Progenitor cell of endocrine pancreas (in vitro differentiated cells): ENCODE measurements around the gene ZNF649. TPM values are rescaled to one million over a fixed set of nuclear protein-coding genes. Genes with fewer than 3 reads are reported as not detected.
"Not testable (repeated sequence)": the region's sequence is repeated elsewhere in the genome, so short reads cannot be mapped to it uniquely, and the experiment has no call there.

Source experiments
- DNase-seq: peaks from one replicate; pipeline ENCODE4 v3.0.0; 2021; ENCODE audit warnings: low spot score; ENCODE audit not compliant: unreplicated experiment
- H3K27ac Mint-ChIP-seq: 2 replicates; pipeline ENCODE4 v1.8.0; 2021; ENCODE audit warnings: mild to moderate bottlenecking, moderate library complexity, mixed read lengths
- H3K27me3 Mint-ChIP-seq: 2 replicates; pipeline ENCODE4 v1.8.0; 2021; ENCODE audit warnings: mixed read lengths
- H3K36me3 Mint-ChIP-seq: 2 replicates; pipeline ENCODE4 v1.8.0; 2022; ENCODE audit warnings: mixed read lengths; ENCODE audit not compliant: insufficient read depth
- H3K4me1 Mint-ChIP-seq: 2 replicates; pipeline ENCODE4 v1.8.0; 2021; ENCODE audit warnings: low read depth, mixed read lengths
- H3K4me3 Mint-ChIP-seq: 2 replicates; pipeline ENCODE4 v1.8.0; 2021; ENCODE audit warnings: low read depth, mild to moderate bottlenecking, moderate library complexity, mixed read lengths
- H3K9me3 Mint-ChIP-seq: 2 replicates; pipeline ENCODE4 v1.8.0; 2021; ENCODE audit warnings: low read depth, mixed read lengths
- total RNA-seq: library from RNA; stranded (reverse); gene quantifications from 2 replicates; pipeline ENCODE4 v1.2.1, GENCODE V29; 2021
- TF ChIP-seq, protein P1 (sequence below): fragments of 200-600 bp; sonication (generic); IDR thresholded peaks from one replicate; pipeline ENCODE4 v1.5.0; 2021; ENCODE audit warnings: antibody characterized with exemption, mild to moderate bottlenecking; ENCODE audit not compliant: unreplicated experiment

The ZNF649 gene
- total RNA-seq, 1 donor from 2014 or later = 42.4 TPM

DNA sequence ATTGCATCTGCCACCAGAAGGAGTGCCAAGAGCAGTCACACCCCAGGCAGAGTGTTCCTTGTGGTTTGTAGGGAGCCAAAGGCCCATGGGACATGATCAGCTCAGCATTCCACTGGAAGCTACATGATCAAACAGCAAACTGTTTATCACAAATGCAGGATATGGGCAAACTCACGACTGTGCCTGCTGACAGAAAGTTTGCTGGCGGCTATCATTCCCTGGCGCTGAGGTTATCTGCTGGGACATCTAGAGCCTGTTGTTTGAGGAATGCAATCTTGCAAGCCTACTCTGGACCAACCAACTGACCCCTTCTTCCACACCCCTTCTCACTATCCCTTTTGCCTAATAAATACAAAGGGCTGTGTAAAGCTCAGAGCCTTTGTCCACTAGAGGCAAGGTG, 14.8 kb upstream of the ZNF649 start:
- no peak for DNase-seq
- TF ChIP-seq, protein P1, sequence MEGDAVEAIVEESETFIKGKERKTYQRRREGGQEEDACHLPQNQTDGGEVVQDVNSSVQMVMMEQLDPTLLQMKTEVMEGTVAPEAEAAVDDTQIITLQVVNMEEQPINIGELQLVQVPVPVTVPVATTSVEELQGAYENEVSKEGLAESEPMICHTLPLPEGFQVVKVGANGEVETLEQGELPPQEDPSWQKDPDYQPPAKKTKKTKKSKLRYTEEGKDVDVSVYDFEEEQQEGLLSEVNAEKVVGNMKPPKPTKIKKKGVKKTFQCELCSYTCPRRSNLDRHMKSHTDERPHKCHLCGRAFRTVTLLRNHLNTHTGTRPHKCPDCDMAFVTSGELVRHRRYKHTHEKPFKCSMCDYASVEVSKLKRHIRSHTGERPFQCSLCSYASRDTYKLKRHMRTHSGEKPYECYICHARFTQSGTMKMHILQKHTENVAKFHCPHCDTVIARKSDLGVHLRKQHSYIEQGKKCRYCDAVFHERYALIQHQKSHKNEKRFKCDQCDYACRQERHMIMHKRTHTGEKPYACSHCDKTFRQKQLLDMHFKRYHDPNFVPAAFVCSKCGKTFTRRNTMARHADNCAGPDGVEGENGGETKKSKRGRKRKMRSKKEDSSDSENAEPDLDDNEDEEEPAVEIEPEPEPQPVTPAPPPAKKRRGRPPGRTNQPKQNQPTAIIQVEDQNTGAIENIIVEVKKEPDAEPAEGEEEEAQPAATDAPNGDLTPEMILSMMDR = no peak
- H3K27ac Mint-ChIP-seq = no peak overlapping the region
- peaks cover 12% of the 10 kb centered on the region for H3K36me3 Mint-ChIP-seq
- H3K9me3 Mint-ChIP-seq = peaks cover 56% of the 10 kb centered on the region
- H3K4me3 Mint-ChIP-seq = no peak overlapping the region
- no peaks in the 10 kb centered on the region for H3K4me1 Mint-ChIP-seq
- no peaks in the 10 kb centered on the region for H3K27me3 Mint-ChIP-seq

DNA sequence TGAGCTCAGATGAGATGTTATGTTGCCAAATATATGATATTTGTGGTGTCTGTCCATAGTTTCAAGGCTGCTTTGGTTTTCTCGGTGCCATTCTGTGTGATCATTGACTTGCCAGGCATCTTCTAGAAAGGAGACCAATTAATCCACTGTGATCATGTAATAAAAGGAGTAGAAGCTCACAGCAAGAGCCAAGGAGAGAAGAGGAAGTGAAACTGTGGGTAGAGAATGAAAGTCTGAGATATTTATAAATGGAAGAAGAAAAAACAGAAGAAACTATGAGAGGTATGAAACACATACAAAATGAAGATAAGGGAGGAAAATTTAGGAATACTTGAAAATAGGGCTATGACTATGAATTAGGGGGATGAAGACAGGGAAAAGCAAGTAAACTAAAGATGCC, 11.3 kb upstream of the ZNF649 start:
- no peaks in the 10 kb centered on the region for H3K4me1 Mint-ChIP-seq
- DNase-seq = no peak
- H3K27ac Mint-ChIP-seq = no peak overlapping the region
- no peak overlapping the region for H3K4me3 Mint-ChIP-seq
- no peaks in the 10 kb centered on the region for H3K27me3 Mint-ChIP-seq
- peaks cover 8% of the 10 kb centered on the region for H3K36me3 Mint-ChIP-seq
- TF ChIP-seq, protein P1 = no peak
- H3K9me3 Mint-ChIP-seq = peaks cover 55% of the 10 kb centered on the region

DNA sequence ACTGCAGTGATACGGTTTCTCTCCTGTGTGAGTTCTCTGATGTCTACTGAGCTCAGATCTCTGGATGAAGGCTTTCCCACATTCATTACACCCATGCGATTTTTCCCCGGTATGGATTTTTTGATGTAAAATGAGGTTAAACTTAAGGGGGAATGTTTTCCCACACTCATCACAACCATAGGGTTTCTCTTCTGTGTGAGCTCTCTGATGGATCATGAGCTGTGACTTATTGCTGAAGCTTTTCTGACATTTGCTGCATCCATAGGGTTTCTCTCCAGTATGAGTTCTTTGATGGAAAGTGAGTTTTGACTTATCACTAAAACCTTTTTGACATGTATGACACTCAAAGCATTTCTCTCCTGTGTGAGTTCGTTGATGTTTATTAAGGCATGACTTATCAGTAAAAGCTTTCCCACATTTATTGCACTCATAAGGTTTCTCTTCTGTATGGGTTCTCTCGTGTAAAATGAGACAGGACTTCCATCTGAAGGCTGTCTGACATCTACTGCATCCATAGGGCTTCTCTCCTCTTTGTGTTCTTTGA, 10.6 kb upstream of the ZNF649 start:
- TF ChIP-seq, protein P1 = no peak
- Mint-ChIP-seq H3K27me3 (no peaks in the 10 kb centered on the region), H3K4me3 (no peak overlapping the region), H3K9me3 (peaks cover 54% of the 10 kb centered on the region), H3K36me3 (peaks cover 8% of the 10 kb centered on the region), H3K4me1 (no peaks in the 10 kb centered on the region), H3K27ac (no peak overlapping the region)
- no peak for DNase-seq

DNA sequence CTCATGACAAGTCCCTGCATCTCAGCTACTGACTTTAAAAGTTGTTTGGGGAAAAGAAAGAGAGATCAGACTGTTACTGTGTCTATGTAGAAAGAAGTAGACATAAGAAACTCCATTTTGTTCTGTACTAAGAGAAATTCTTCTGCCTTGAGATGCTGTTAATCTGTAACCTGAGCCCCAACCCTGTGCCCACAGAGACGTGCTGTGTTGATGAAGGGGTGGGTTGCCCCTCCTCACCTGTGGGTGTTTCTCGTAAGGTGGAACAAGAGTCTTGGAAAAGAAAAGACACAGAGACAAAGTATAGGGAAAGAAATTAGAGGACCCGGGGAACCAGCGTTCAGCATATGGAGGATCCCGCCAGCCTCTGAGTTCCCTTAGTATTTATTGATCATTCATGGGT, 3.2 kb upstream of the ZNF649 start:
- H3K4me1 Mint-ChIP-seq = peaks cover 11% of the 10 kb centered on the region
- H3K4me3 Mint-ChIP-seq = not testable (repeated sequence)

DNA sequence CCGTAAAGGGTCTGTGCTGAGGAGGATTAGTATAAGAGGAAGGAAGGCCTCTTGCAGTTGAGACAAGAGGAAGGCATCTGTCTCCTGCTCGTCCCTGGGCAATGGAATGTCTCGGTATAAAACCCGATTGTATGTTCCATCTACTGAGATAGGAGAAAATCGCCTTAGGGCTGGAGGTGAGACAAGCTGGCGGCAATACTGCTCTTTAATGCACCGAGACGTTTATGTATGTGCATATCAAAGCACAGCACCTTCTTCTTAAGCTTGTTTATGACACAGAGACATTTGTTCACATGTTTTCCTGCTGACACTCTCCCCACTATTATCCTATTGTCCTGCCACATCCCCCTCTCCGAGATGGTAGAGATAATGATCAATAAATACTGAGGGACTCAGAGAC, 1.3 kb upstream of the ZNF649 start:
- H3K4me1 Mint-ChIP-seq = peaks cover 11% of the 10 kb centered on the region
- H3K27me3 Mint-ChIP-seq, DNase-seq: not testable (repeated sequence)
- peaks cover 49% of the 10 kb centered on the region for H3K9me3 Mint-ChIP-seq
- peaks cover 38% of the 10 kb centered on the region for H3K36me3 Mint-ChIP-seq
- peak overlapping the region; percentile 96 for H3K27ac Mint-ChIP-seq
- peak overlapping the region; percentile 39 for H3K4me3 Mint-ChIP-seq

More for the DNA sequence above, 3.2 kb upstream of the ZNF649 start:
- not testable (repeated sequence) for H3K27me3 Mint-ChIP-seq, H3K27ac Mint-ChIP-seq, DNase-seq
- peaks cover 21% of the 10 kb centered on the region for H3K36me3 Mint-ChIP-seq
- H3K9me3 Mint-ChIP-seq = peaks cover 49% of the 10 kb centered on the region

DNA sequence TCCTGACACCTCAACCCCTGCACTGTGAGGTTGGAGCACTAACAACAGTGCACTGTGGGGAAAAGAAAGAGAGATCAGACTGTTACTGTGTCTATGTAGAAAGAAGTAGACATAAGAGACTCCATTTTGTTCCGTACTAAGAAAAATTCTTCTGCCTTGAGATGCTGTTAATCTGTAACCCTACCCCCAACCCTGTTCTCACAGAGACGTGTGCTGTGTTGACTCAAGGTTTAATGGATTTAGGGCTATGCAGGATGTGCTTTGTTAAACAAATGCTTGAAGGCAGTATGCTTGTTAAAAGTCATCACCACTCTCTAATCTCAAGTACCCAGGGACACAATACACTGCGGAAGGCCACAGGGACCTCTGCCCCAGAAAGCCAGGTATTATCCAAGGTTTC, 822 bp upstream of the ZNF649 start:
- Mint-ChIP-seq H3K9me3 (peaks cover 51% of the 10 kb centered on the region), H3K36me3 (peaks cover 42% of the 10 kb centered on the region), H3K4me1 (peaks cover 11% of the 10 kb centered on the region), H3K4me3 (peak overlapping the region; percentile 24), H3K27ac (peak overlapping the region; percentile 96)
- not testable (repeated sequence) for DNase-seq, H3K27me3 Mint-ChIP-seq

DNA sequence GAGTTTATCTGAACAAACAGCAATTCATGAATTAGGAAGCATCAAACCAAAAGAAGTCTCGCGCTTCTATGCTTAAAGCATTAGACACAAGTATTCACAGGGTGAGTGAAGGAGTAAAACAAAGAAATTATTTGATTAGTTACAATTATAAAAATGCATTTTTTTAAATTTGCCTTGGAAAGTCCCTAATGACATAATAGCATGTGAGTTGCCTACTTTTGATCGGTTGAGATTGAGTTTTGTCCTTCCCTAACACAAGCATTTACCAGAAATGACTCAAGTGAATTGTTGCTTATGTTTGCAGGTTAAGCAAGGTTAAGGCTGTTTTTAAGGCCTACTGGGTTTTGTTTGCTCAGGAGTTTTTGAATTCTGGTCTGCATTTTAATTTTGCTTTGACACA, 389 bp upstream of the ZNF649 start:
- DNase-seq = no peak
- H3K4me3 Mint-ChIP-seq = peak overlapping the region; percentile 96
- TF ChIP-seq, protein P1 = no peak
- H3K4me1 Mint-ChIP-seq = peaks cover 11% of the 10 kb centered on the region
- no peaks in the 10 kb centered on the region for H3K27me3 Mint-ChIP-seq
- peaks cover 45% of the 10 kb centered on the region for H3K36me3 Mint-ChIP-seq
- H3K27ac Mint-ChIP-seq = peak overlapping the region; percentile 97
- H3K9me3 Mint-ChIP-seq = peaks cover 51% of the 10 kb centered on the region
